ENCODE data around the gene SLC5A11. TPM values are rescaled to one million over a fixed set of nuclear protein-coding genes. Genes with fewer than 3 reads are reported as not detected.

The SLC5A11 gene
- total and polyA plus RNA-seq, 2 of the 13 experiments (the other 11 are each of a cell fraction or from before 2014, with no cell fraction given): 1.2 to 3.3 TPM

DNA sequence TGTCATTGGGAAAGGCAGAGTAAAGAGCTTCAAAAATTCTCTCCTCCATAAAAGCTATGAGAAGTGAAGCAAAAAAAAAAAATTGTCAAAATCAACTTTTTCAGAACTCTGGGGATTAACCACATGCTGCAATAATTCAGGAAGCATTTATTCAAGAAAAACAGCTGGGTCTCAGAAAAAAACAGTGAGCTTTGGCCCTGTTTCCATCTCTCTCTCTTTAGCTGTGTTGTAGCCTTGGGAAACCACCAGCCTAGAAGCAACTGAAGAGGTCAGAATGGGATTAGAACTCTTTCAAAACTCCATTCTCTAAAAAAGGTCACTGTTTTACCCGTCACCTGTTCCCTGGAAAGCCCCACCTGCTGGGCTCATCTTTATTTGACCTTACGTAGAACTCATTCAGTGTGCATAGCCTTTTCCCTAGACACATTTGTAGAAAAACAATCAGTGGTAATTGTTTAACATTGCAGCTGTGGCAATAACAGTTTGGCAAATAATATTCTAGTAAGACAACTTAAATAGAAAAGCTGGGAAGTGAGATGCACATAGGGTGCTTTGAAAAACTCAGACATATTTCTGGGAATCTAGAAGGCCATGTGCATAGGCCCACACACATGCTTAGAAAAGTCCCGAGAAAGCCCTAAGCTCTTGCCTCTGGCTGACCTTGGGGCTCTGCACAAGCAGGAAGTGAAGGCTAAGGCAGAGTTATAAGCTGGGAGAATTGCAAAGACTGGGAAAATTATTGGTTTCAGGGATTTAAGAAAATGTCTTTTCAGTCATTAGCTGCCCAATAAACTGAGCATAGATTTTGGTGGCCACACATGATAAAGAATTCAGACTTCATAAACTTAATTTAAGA is 18.0 kb downstream of the SLC5A11 start:
- no peak overlapping the region for H2AFZ ChIP-seq (ENCODE audit: low read length)
- no peak overlapping the region for H3K9ac ChIP-seq (ENCODE audit: insufficient read depth, low read depth, low read length)
- peaks cover 8% of the 10 kb centered on the region for H3K9me3 ChIP-seq (ENCODE audit: low read length)
- WGBS (ENCODE audit: low lambda C conversion rate): 52% methylated on average over 3 of the region's 3 CpGs
- intact Hi-C loops (cut with micrococcal nuclease; ENCODE audit: unreplicated experiment) (no loop called here), in situ Hi-C loops (cut with HindIII; ENCODE audit: extremely low pct_ligation_motif_present, low pct_unique_long_range_greater_than_20kb) (no loop called here)
- no peak for DNase-seq (ENCODE audit: low spot score)
- H3K4me3 ChIP-seq (replicated peaks in 1 of 3; ENCODE audit: insufficient read depth in 1 of 3, low read depth in 2 of 3, low read length in 3 of 3): no peak overlapping the region
- ChIA-PET CTCF (ENCODE audit: low intra/inter-chr PET ratio, low total read pairs) (no interaction called here), POLR2A (no interaction called here)
- BruUV-seq (replicated peaks): no TSS peak
- peak; percentile 72 for ATAC-seq
- peak overlapping the region; percentile 4 for H3K27ac ChIP-seq (ENCODE audit: extremely low read length, insufficient read depth, low read length)
- no peaks in the 10 kb centered on the region for H4K20me1 ChIP-seq (ENCODE audit: insufficient read depth, low read length)
- no peaks in the 10 kb centered on the region for H3K79me2 ChIP-seq (ENCODE audit: insufficient read depth, low read length)
- H3K4me1 ChIP-seq (ENCODE audit: insufficient read depth, low read length): peaks cover 20% of the 10 kb centered on the region
- no peaks in the 10 kb centered on the region for H3K36me3 ChIP-seq (replicated peaks in 1 of 2; ENCODE audit: control insufficient read depth in 1 of 2, insufficient read depth in 2 of 2, low read length in 2 of 2)
- H3K4me2 ChIP-seq (ENCODE audit: low read depth, low read length): no peak overlapping the region
- FAIRE-seq: no peak
- no peaks in the 10 kb centered on the region for H3K27me3 ChIP-seq (ENCODE audit: control insufficient read depth in 1 of 2, insufficient read depth in 2 of 2, low read length in 2 of 2)
- TF ChIP-seq MIER2 (CRISPR knock-in tag; IDR thresholded peaks at IDR 0.05): 0 out of 2 replicates have a peak, but pooled peaks have one; percentile 22
- TF ChIP-seq ZNF839 (CRISPR knock-in tag; IDR thresholded peaks at IDR 0.05; ENCODE audit: borderline replicate concordance): no peak
- TF ChIP-seq RARA (CRISPR knock-in tag; IDR thresholded peaks at IDR 0.05): peak; percentile 67
- no peak for TF ChIP-seq NCOA5 (CRISPR knock-in tag; IDR thresholded peaks at IDR 0.05)
- TF ChIP-seq, protein P1, sequence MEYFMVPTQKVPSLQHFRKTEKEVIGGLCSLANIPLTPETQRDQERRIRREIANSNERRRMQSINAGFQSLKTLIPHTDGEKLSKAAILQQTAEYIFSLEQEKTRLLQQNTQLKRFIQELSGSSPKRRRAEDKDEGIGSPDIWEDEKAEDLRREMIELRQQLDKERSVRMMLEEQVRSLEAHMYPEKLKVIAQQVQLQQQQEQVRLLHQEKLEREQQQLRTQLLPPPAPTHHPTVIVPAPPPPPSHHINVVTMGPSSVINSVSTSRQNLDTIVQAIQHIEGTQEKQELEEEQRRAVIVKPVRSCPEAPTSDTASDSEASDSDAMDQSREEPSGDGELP (IDR thresholded peaks at IDR 0.05; ENCODE audit: borderline replicate concordance, low read depth): 0 out of 2 replicates have a peak, but pooled peaks have one; percentile 16
- TF ChIP-seq, protein P2, sequence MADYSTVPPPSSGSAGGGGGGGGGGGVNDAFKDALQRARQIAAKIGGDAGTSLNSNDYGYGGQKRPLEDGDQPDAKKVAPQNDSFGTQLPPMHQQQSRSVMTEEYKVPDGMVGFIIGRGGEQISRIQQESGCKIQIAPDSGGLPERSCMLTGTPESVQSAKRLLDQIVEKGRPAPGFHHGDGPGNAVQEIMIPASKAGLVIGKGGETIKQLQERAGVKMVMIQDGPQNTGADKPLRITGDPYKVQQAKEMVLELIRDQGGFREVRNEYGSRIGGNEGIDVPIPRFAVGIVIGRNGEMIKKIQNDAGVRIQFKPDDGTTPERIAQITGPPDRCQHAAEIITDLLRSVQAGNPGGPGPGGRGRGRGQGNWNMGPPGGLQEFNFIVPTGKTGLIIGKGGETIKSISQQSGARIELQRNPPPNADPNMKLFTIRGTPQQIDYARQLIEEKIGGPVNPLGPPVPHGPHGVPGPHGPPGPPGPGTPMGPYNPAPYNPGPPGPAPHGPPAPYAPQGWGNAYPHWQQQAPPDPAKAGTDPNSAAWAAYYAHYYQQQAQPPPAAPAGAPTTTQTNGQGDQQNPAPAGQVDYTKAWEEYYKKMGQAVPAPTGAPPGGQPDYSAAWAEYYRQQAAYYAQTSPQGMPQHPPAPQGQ (CRISPR knock-in tag; IDR thresholded peaks at IDR 0.05; ENCODE audit: borderline replicate concordance): no peak
- peak; percentile 100 for TF ChIP-seq ZNF550 (CRISPR knock-in tag; IDR thresholded peaks at IDR 0.05; ENCODE audit: borderline replicate concordance)
- TF ChIP-seq RXRB (CRISPR knock-in tag; IDR thresholded peaks at IDR 0.05; ENCODE audit: borderline replicate concordance): peak; percentile 15; the same call in 1 of the 2 replicates
- TF ChIP-seq, protein P3, sequence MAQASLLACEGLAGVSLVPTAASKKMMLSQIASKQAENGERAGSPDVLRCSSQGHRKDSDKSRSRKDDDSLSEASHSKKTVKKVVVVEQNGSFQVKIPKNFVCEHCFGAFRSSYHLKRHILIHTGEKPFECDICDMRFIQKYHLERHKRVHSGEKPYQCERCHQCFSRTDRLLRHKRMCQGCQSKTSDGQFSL (CRISPR knock-in tag; IDR thresholded peaks at IDR 0.05): no peak
- TF ChIP-seq HDAC2 (CRISPR knock-in tag; IDR thresholded peaks at IDR 0.05): peak; percentile 13; the same call in 1 of the 2 replicates
- TF ChIP-seq, protein P4, sequence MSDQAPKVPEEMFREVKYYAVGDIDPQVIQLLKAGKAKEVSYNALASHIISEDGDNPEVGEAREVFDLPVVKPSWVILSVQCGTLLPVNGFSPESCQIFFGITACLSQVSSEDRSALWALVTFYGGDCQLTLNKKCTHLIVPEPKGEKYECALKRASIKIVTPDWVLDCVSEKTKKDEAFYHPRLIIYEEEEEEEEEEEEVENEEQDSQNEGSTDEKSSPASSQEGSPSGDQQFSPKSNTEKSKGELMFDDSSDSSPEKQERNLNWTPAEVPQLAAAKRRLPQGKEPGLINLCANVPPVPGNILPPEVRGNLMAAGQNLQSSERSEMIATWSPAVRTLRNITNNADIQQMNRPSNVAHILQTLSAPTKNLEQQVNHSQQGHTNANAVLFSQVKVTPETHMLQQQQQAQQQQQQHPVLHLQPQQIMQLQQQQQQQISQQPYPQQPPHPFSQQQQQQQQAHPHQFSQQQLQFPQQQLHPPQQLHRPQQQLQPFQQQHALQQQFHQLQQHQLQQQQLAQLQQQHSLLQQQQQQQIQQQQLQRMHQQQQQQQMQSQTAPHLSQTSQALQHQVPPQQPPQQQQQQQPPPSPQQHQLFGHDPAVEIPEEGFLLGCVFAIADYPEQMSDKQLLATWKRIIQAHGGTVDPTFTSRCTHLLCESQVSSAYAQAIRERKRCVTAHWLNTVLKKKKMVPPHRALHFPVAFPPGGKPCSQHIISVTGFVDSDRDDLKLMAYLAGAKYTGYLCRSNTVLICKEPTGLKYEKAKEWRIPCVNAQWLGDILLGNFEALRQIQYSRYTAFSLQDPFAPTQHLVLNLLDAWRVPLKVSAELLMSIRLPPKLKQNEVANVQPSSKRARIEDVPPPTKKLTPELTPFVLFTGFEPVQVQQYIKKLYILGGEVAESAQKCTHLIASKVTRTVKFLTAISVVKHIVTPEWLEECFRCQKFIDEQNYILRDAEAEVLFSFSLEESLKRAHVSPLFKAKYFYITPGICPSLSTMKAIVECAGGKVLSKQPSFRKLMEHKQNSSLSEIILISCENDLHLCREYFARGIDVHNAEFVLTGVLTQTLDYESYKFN (CRISPR knock-in tag; conservative IDR thresholded peaks at IDR 0.05): peak; percentile 26; the same call in 1 of the 2 replicates
- TF ChIP-seq RFX5 (IDR thresholded peaks at IDR 0.05; ENCODE audit: low read depth, low read length): no peak
- TF ChIP-seq KDM4B (CRISPR knock-in tag; IDR thresholded peaks at IDR 0.05): no peak
- TF ChIP-seq BCL6 (CRISPR knock-in tag; IDR thresholded peaks at IDR 0.05): peak; percentile 70
- TF ChIP-seq, protein P5, sequence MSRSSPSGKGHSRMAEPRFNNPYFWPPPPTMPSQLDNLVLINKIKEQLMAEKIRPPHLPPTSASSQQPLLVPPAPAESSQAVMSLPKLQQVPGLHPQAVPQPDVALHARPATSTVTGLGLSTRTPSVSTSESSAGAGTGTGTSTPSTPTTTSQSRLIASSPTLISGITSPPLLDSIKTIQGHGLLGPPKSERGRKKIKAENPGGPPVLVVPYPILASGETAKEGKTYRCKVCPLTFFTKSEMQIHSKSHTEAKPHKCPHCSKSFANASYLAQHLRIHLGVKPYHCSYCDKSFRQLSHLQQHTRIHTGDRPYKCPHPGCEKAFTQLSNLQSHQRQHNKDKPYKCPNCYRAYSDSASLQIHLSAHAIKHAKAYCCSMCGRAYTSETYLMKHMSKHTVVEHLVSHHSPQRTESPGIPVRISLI (CRISPR knock-in tag; IDR thresholded peaks at IDR 0.05; ENCODE audit: borderline replicate concordance): peak; percentile 53; the same call in 1 of the 2 replicates
- 0 out of 2 replicates have a peak, but pooled peaks have one; percentile 28 for TF ChIP-seq MEF2D (CRISPR knock-in tag; IDR thresholded peaks at IDR 0.05)

Measured in HepG2 (cell line).